Natural killer cell (primary cell): ENCODE results near the gene ADGRL2. TPM values are rescaled to one million over a fixed set of nuclear protein-coding genes. Genes with fewer than 3 reads are reported as not detected.

Experiments used
- ATAC-seq, 3 donors: fragments of 150-1000 bp in 2 of 3; fragments of 200-7000 bp in 1 of 3; cut with Tn5 transposase; 1 replicate in 1 of 3; 2 replicates in 2 of 3; pipeline ENCODE4 v1.10.0; 2021; ENCODE audit warnings: mild to moderate bottlenecking in 2 of 3, moderate library complexity in 2 of 3
- DNase-seq, 2 donors: peaks; one replicate each; pipeline versions ENCODE4 v3.0.0 to v3.0.0-alpha.2; 2013 to 2021; ENCODE audit warnings: mixed read lengths in 1 of 2
- H3K27ac ChIP-seq: one replicate; pipeline ENCODE4 v1.5.1; 2013; ENCODE audit warnings: mild to moderate bottlenecking, low read length
- H3K27me3 ChIP-seq: one replicate; pipeline ENCODE4 v1.6.1; 2013; ENCODE audit warnings: low read length; ENCODE audit not compliant: control insufficient read depth, insufficient read depth
- H3K36me3 ChIP-seq: one replicate; pipeline ENCODE4 v1.6.1; 2013; ENCODE audit warnings: low read length; ENCODE audit not compliant: control insufficient read depth, insufficient read depth
- H3K4me1 ChIP-seq: one replicate; pipeline ENCODE4 v1.6.1; 2013; ENCODE audit warnings: low read length; ENCODE audit not compliant: control insufficient read depth, insufficient read depth
- H3K4me3 ChIP-seq: one replicate; pipeline ENCODE4 v1.5.1; 2013; ENCODE audit warnings: low read length
- H3K9me3 ChIP-seq: one replicate; pipeline ENCODE4 v1.6.1; 2013; ENCODE audit warnings: low read length; ENCODE audit not compliant: control insufficient read depth, insufficient read depth
- H3K27ac Mint-ChIP-seq, 2 donors: one replicate each; pipeline ENCODE4 v1.8.0; 2022; ENCODE audit warnings: mild to moderate bottlenecking in 2 of 2, mixed read lengths in 2 of 2, moderate library complexity in 1 of 2
- H3K27me3 Mint-ChIP-seq, 2 donors: one replicate each; pipeline ENCODE4 v1.8.0; 2022; ENCODE audit warnings: low read depth in 2 of 2, mixed read lengths in 2 of 2
- H3K36me3 Mint-ChIP-seq: one replicate; pipeline ENCODE4 v1.8.0; 2022; ENCODE audit warnings: mixed read lengths
- H3K4me1 Mint-ChIP-seq, 2 donors: one replicate each; pipeline ENCODE4 v1.8.0; 2022; ENCODE audit warnings: mixed read lengths in 2 of 2
- H3K4me3 Mint-ChIP-seq: one replicate; pipeline ENCODE4 v1.8.0; 2022; ENCODE audit warnings: mild to moderate bottlenecking, moderate library complexity, mixed read lengths
- H3K9me3 Mint-ChIP-seq, 2 donors: one replicate each; pipeline ENCODE4 v1.8.0; 2022; ENCODE audit warnings: mixed read lengths in 2 of 2
- CTCF ChIP-seq: fragments of 200-600 bp; IDR thresholded peaks from one replicate; pipeline ENCODE4 v1.8.0; 2022; ENCODE audit warnings: antibody characterized with exemption
- WGBS: methylation state at CpG from one replicate; pipeline ENCODE4 v1.1.7; 2013; ENCODE audit warnings: missing lambda C conversion rate; ENCODE audit not compliant: insufficient coverage; 5-methylcytosine and 5-hydroxymethylcytosine counted together
- intact Hi-C: fragments of 100-400 bp; cut with micrococcal nuclease; formaldehyde crosslinking; loops from one replicate; pipeline ENCODE4 v1.14.2; 2022
- total RNA-seq, 4 donors: library from RNA; stranded (reverse); fragments of 120-200 nt in 1 of 4; gene quantifications; one replicate each; pipeline versions ENCODE4 v1.2.3 to v1.2.4, GENCODE V29; 2013 to 2022

Gene ADGRL2
- total RNA-seq, 3 donors from 2014 or later (not counting 1 experiment from before 2014, with no cell fraction given): not detected

GRCh38 chr1:82015444-82015843 is 214.7 kb downstream of the ADGRL2 start:
- H3K27ac Mint-ChIP-seq: no peak overlapping the region
- H3K4me1 Mint-ChIP-seq: no peaks in the 10 kb centered on the region
- WGBS: 94% methylated on average over 6 of the region's 6 CpGs

GRCh38 chr1:82018319-82018718 is 217.6 kb downstream of the ADGRL2 start:
- no peaks in the 10 kb centered on the region for H3K4me1 Mint-ChIP-seq
- Histone ChIP-seq H3K27me3 (no peaks in the 10 kb centered on the region), H3K4me1 (no peaks in the 10 kb centered on the region), H3K4me3 (no peak overlapping the region), H3K36me3 (no peaks in the 10 kb centered on the region), H3K27ac (no peak overlapping the region), H3K9me3 (peaks cover 6% of the 10 kb centered on the region)
- TF ChIP-seq CTCF: no peak
- WGBS: 89% methylated on average over 1 of the region's 2 CpGs
- no peak overlapping the region for H3K27ac Mint-ChIP-seq
- H3K4me3 Mint-ChIP-seq: no peak overlapping the region
- peaks cover 14 to 17% of the 10 kb centered on the region in 2 donors for H3K9me3 Mint-ChIP-seq
- no peak for ATAC-seq
- no peaks in the 10 kb centered on the region for H3K27me3 Mint-ChIP-seq
- intact Hi-C loops: no loop called here
- H3K36me3 Mint-ChIP-seq: no peaks in the 10 kb centered on the region
- no peak for DNase-seq

More at GRCh38 chr1:82015444-82015843, 214.7 kb downstream of the ADGRL2 start:
- H3K27ac ChIP-seq: no peak overlapping the region
- H3K4me3 ChIP-seq: no peak overlapping the region
- no peak for ATAC-seq
- no peaks in the 10 kb centered on the region for H3K36me3 ChIP-seq
- DNase-seq: no peak
- intact Hi-C loops: no loop called here
- H3K27me3 Mint-ChIP-seq: no peaks in the 10 kb centered on the region
- no peak for TF ChIP-seq CTCF
- H3K9me3 Mint-ChIP-seq: peaks cover 13 to 15% of the 10 kb centered on the region in 2 donors
- no peak overlapping the region for H3K4me3 Mint-ChIP-seq
- H3K9me3 ChIP-seq: peaks cover 6% of the 10 kb centered on the region
- no peaks in the 10 kb centered on the region for H3K27me3 ChIP-seq
- no peaks in the 10 kb centered on the region for H3K4me1 ChIP-seq
- H3K36me3 Mint-ChIP-seq: no peaks in the 10 kb centered on the region

GRCh38 chr1:82019508-82019907 is 218.8 kb downstream of the ADGRL2 start:
- intact Hi-C loops: no loop called here
- WGBS: no CpG with 5 or more reads among the region's 1 CpG
- peaks cover 9 to 14% of the 10 kb centered on the region in 2 donors for H3K9me3 Mint-ChIP-seq

More at GRCh38 chr1:82019508-82019907, 218.8 kb downstream of the ADGRL2 start:
- no peaks in the 10 kb centered on the region for H3K27me3 ChIP-seq
- Mint-ChIP-seq H3K4me3 (no peak overlapping the region), H3K36me3 (no peaks in the 10 kb centered on the region), H3K27ac (no peak overlapping the region), H3K4me1 (no peaks in the 10 kb centered on the region), H3K27me3 (no peaks in the 10 kb centered on the region)
- no peak for DNase-seq
- no peak overlapping the region for H3K27ac ChIP-seq
- ATAC-seq: no peak
- H3K36me3 ChIP-seq: no peaks in the 10 kb centered on the region
- no peak overlapping the region for H3K4me3 ChIP-seq
- no peak for TF ChIP-seq CTCF
- no peaks in the 10 kb centered on the region for H3K4me1 ChIP-seq
- peaks cover 6% of the 10 kb centered on the region for H3K9me3 ChIP-seq
